Neural cell (in vitro differentiated cells): ENCODE data around the gene IRS1.

Source experiments
- CTCF ChIP-seq: fragments of 450-650 bp; IDR thresholded peaks from 2 replicates; pipeline ENCODE4 v1.5.1; 2014; ENCODE audit warnings: antibody characterized with exemption, mild to moderate bottlenecking, moderate library complexity; ENCODE audit not compliant: poor library complexity, severe bottlenecking
- EP300 ChIP-seq: fragments of 450-650 bp; conservative IDR thresholded peaks from 2 replicates; pipeline ENCODE4 v1.6.1; 2014; ENCODE audit warnings: antibody characterized with exemption, mild to moderate bottlenecking, moderate library complexity; ENCODE audit not compliant: poor library complexity, severe bottlenecking
- EZH2 ChIP-seq: fragments of 200-600, 300-800 bp; shearing (Covaris generic), sonication (generic); IDR thresholded peaks from 2 replicates; pipeline ENCODE4 v1.6.1; 2014; ENCODE audit warnings: antibody characterized with exemption, low read length, borderline replicate concordance, mild to moderate bottlenecking; ENCODE audit not compliant: insufficient read depth, poor library complexity, severe bottlenecking
- POLR2AphosphoS5 ChIP-seq: IDR thresholded peaks from 2 replicates; pipeline ENCODE4 v1.6.1; 2012
- RAD21 ChIP-seq: fragments of 450-650 bp; conservative IDR thresholded peaks from 2 replicates; pipeline ENCODE4 v1.6.1; 2014; ENCODE audit warnings: antibody characterized with exemption, mild to moderate bottlenecking, moderate library complexity
- REST ChIP-seq: IDR thresholded peaks from 2 replicates; pipeline ENCODE4 v1.6.1; 2012; ENCODE audit warnings: borderline replicate concordance
- TAF1 ChIP-seq: IDR thresholded peaks from 2 replicates; pipeline ENCODE4 v1.6.1; 2012; ENCODE audit warnings: low read depth

- TF ChIP-seq REST (no peak), EZH2 (no peak), POLR2AphosphoS5 (no peak), CTCF (no peak), EP300 (no peak), TAF1 (no peak), RAD21 (no peak)
These were observed 78.1 kb downstream of the IRS1 start for GRCh38 chr2:226721541-226721940.
